ENCODE data around the gene FAM110D.

The FAM110D gene

GRCh38 chr1:26197301-26197700, 38.4 kb downstream of the FAM110D start:
- Histone ChIP-seq H3K27ac (replicated peaks) (no peak overlapping the region), H3K4me3 (replicated peaks; ENCODE audit: insufficient read depth, low read length) (no peak overlapping the region), H3K27me3 (ENCODE audit: insufficient read depth, poor library complexity, severe bottlenecking) (no peaks in the 10 kb centered on the region)
- no peak for DNase-seq (ENCODE audit: low read depth in 1 of 2, low spot score in 1 of 2)
- TF ChIP-seq REST (IDR thresholded peaks at IDR 0.05; ENCODE audit: insufficient replicate concordance, low read depth) (no peak), SPI1 (IDR thresholded peaks at IDR 0.05; ENCODE audit: borderline replicate concordance, low read depth) (no peak), CTCF (IDR thresholded peaks at IDR 0.05; ENCODE audit: insufficient read depth, low read length) (no peak), POLR2AphosphoS5 (IDR thresholded peaks at IDR 0.05; ENCODE audit: low read depth) (no peak), GABPA (IDR thresholded peaks at IDR 0.05; ENCODE audit: low read depth) (no peak)

- TF ChIP-seq SPI1 (IDR thresholded peaks at IDR 0.05; ENCODE audit: borderline replicate concordance, low read depth), result no peak
- TF ChIP-seq POLR2AphosphoS5 (IDR thresholded peaks at IDR 0.05; ENCODE audit: low read depth), result no peak
- no peak for TF ChIP-seq CTCF (IDR thresholded peaks at IDR 0.05; ENCODE audit: insufficient read depth, low read length)
- TF ChIP-seq REST (IDR thresholded peaks at IDR 0.05; ENCODE audit: insufficient replicate concordance, low read depth), result no peak
- TF ChIP-seq GABPA (IDR thresholded peaks at IDR 0.05; ENCODE audit: low read depth), result no peak
- Histone ChIP-seq H3K27me3 (ENCODE audit: insufficient read depth, poor library complexity, severe bottlenecking) (no peaks in the 10 kb centered on the region), H3K27ac (replicated peaks) (no peak overlapping the region)
These were observed 38.9 kb downstream of the FAM110D start for GRCh38 chr1:26197813-26198212.

GRCh38 chr1:26200413-26200812, 41.5 kb downstream of the FAM110D start:
- Histone ChIP-seq H3K27ac (replicated peaks) (no peak overlapping the region), H3K4me3 (replicated peaks; ENCODE audit: insufficient read depth, low read length) (no peak overlapping the region), H3K27me3 (ENCODE audit: insufficient read depth, poor library complexity, severe bottlenecking) (no peaks in the 10 kb centered on the region)
- TF ChIP-seq CTCF (IDR thresholded peaks at IDR 0.05; ENCODE audit: insufficient read depth, low read length), result no peak
- TF ChIP-seq SPI1 (IDR thresholded peaks at IDR 0.05; ENCODE audit: borderline replicate concordance, low read depth), result no peak
- TF ChIP-seq POLR2AphosphoS5 (IDR thresholded peaks at IDR 0.05; ENCODE audit: low read depth), result no peak
- TF ChIP-seq GABPA (IDR thresholded peaks at IDR 0.05; ENCODE audit: low read depth), result no peak
- TF ChIP-seq REST (IDR thresholded peaks at IDR 0.05; ENCODE audit: insufficient replicate concordance, low read depth), result no peak
- DNase-seq (ENCODE audit: low read depth in 1 of 2, low spot score in 1 of 2), result no peak

More at GRCh38 chr1:26197813-26198212, 38.9 kb downstream of the FAM110D start:
- no peak for DNase-seq (ENCODE audit: low read depth in 1 of 2, low spot score in 1 of 2)
- no peak overlapping the region for H3K4me3 ChIP-seq (replicated peaks; ENCODE audit: insufficient read depth, low read length)
